GM23248 (cell line): Measurements from ENCODE around the gene SHOC1. TPM values are rescaled to one million over a fixed set of nuclear protein-coding genes. Genes with fewer than 3 reads are reported as not detected.

Source experiments
- DNase-seq: peaks from one replicate; pipeline ENCODE4 v3.0.0-alpha.2; 2015
- H2AFZ ChIP-seq: fragments of 200-600 bp; sonication (generic); 2 replicates; pipeline ENCODE4 v1.6.1; 2016; ENCODE audit warnings: antibody characterized with exemption
- H3F3A ChIP-seq: fragments of 200-600 bp; sonication (generic); 2 replicates; pipeline ENCODE4 v1.6.1; 2016; ENCODE audit warnings: mild to moderate bottlenecking, antibody characterized with exemption, mixed run types; ENCODE audit not compliant: insufficient read depth
- H3K27ac ChIP-seq: fragments of 200-600 bp; sonication (generic); 2 replicates; pipeline ENCODE4 v1.5.1; 2016; ENCODE audit warnings: mild to moderate bottlenecking
- H3K27me3 ChIP-seq: fragments of 200-600 bp; sonication (generic); replicated peaks from 2 replicates; pipeline ENCODE4 v1.6.1; 2016; ENCODE audit warnings: mild to moderate bottlenecking; ENCODE audit not compliant: insufficient read depth
- H3K36me3 ChIP-seq: fragments of 200-600 bp; sonication (generic); 2 replicates; pipeline ENCODE4 v1.6.1; 2016; ENCODE audit warnings: low read depth, mild to moderate bottlenecking
- H3K4me1 ChIP-seq: fragments of 200-600 bp; sonication (generic); 2 replicates; pipeline ENCODE4 v1.6.1; 2016; ENCODE audit warnings: mild to moderate bottlenecking; ENCODE audit not compliant: insufficient read depth
- H3K4me2 ChIP-seq: fragments of 200-600 bp; sonication (generic); one replicate; pipeline ENCODE4 v1.6.1; 2016; ENCODE audit warnings: mild to moderate bottlenecking; ENCODE audit not compliant: unreplicated experiment
- H3K4me3 ChIP-seq: fragments of 200-600 bp; sonication (generic); 2 replicates; pipeline ENCODE4 v1.5.1; 2016; ENCODE audit warnings: mild to moderate bottlenecking
- H3K79me2 ChIP-seq: fragments of 200-600 bp; sonication (generic); 2 replicates; pipeline ENCODE4 v1.6.1; 2016; ENCODE audit warnings: mild to moderate bottlenecking; ENCODE audit not compliant: insufficient read depth
- H3K9ac ChIP-seq: fragments of 200-600 bp; sonication (generic); 2 replicates; pipeline ENCODE4 v1.6.1; 2016; ENCODE audit warnings: mild to moderate bottlenecking
- H3K9me2 ChIP-seq: fragments of 200-600 bp; sonication (generic); 2 replicates; pipeline ENCODE4 v1.6.1; 2016; ENCODE audit warnings: mixed run types, mild to moderate bottlenecking, moderate library complexity; ENCODE audit not compliant: insufficient read depth
- H3K9me3 ChIP-seq: fragments of 200-600 bp; sonication (generic); one replicate; pipeline ENCODE4 v1.6.1; 2017; ENCODE audit warnings: low read depth
- H4K20me1 ChIP-seq: fragments of 200-600 bp; sonication (generic); 2 replicates; pipeline ENCODE4 v1.6.0; 2016; ENCODE audit not compliant: insufficient read depth
- EZH2 ChIP-seq: fragments of 200-600 bp; sonication (generic); IDR thresholded peaks from 2 replicates; pipeline ENCODE4 v1.6.1; 2018; ENCODE audit warnings: antibody characterized with exemption, mild to moderate bottlenecking; ENCODE audit not compliant: insufficient read depth, poor library complexity, severe bottlenecking
- EZH2phosphoT487 ChIP-seq: fragments of 200-600 bp; sonication (generic); IDR thresholded peaks from 2 replicates; pipeline ENCODE4 v1.6.1; 2018; ENCODE audit warnings: antibody characterized with exemption, moderate library complexity, mild to moderate bottlenecking, low read depth; ENCODE audit not compliant: insufficient read depth
- WGBS, 2 experiments: methylation state at CpG; one replicate each; pipeline ENCODE4 v1.1.6; 2015 to 2017; ENCODE audit warnings: low lambda C conversion rate in 2 of 2, low coverage in 1 of 2; ENCODE audit errors: missing lambda C conversion rate in 2 of 2; 5-methylcytosine and 5-hydroxymethylcytosine counted together
- in situ Hi-C: fragments of 300-500 bp; cut with MboI; formaldehyde crosslinking; loops from 2 replicates; pipeline ENCODE4 v1.15.0; 2020
- polyA plus RNA-seq: library from polyadenylated mRNA; unstranded; fragments of >200 nt; fragmentation: Nextera tagmentation; extraction: Ambion mirVana; gene quantifications from 2 replicates; pipeline ENCODE4 v1.2.1, GENCODE V29; 2016
- total RNA-seq: library from RNA; depleted of rRNA; stranded (reverse); fragments of >200 nt; shearing (Covaris generic); gene quantifications from 2 replicates; pipeline ENCODE4 v1.2.3, GENCODE V29; 2014; rRNA removed

SHOC1 gene
- total RNA-seq (not detected in 2 replicates), polyA plus RNA-seq (0.09 and 0.11 TPM in 2 replicates)

DNA sequence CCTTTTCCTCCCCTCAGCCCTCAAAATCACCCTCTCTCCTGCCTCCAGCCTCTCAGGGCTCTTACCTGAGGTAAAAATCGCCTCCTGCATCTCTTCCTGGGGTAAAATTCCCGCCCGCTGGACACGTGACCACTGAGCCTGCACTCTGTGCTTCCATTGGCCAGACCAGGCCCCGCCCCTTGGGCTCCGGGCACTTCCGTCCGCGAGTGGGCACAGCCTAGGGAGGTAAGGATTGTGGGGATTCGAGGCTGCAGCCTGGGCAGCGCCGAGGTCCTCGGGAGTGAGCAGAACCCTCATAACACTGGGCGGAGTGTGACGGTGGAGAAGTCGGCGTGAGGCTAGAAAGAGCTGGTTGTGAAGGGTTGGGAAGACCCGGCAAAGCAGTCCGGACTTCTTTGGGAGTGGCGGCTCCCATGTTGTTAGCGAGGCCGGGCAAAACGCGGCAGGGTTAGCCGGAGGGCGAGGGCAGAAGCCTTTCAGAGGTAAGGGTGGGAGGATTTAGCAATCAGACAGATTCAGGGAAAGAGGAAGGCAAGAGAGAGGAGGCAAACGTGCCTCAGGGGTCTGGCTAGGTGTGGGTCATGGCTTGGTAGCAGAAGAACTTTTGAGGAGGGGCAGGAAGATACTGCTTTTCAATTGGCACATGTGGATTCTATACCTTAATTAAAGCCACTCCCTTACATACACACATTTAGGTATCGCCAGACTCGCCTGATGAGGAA, at the start of gene SHOC1:
Gene SHOC1 (minus strand): TSS at position 103 of the 722 bp plus-strand sequence. CDS start 3,519 bp downstream, outside the sequence.
- Histone ChIP-seq H3K9me2 (no peaks in the 10 kb centered on the region), H3K9ac (no peak within 1 kb of the TSS), H3K9me3 (no peaks in the 10 kb centered on the region), H3K36me3 (no peaks in the 10 kb centered on the region), H3K27ac (no peak within 1 kb of the TSS), H3K4me3 (no peak within 1 kb of the TSS), H3K4me2 (no peak within 1 kb of the TSS), H2AFZ (no peak within 1 kb of the TSS), H3K79me2 (no peaks in the 10 kb centered on the region), H4K20me1 (no peaks in the 10 kb centered on the region), H3K4me1 (no peaks in the 10 kb centered on the region), H3K27me3 (no peaks in the 10 kb centered on the region), H3F3A (no peaks in the 10 kb centered on the region)
- TF ChIP-seq EZH2phosphoT487, result no peak
- no peak for TF ChIP-seq EZH2
- in situ Hi-C loops, result no loop called here
- DNase-seq, result no peak
- WGBS, 2 experiments, result 89 to 92% methylated on average over 28 of the region's 29 CpGs

DNA sequence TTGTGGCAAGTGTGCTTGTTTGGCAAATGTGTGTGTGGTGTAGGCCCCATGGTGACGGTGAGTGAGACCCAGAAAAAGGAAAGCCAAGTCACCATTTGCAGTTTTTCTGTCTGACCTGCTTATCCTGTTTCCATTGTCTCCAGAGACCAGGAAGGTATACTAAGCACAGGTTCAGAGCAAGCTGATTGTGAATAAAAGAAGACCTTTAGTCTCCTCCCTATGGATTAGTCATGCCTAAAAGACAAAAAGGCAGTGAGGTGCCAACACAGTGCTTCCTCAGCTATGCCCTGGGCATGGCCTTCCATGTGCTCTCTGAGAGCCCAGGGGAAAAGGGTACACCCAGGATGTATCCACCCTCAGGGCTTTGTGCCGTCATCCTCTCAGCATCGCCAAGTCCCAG, 49.2 kb upstream of the SHOC1 start:
- no peak overlapping the region for H3K4me3 ChIP-seq
- H3F3A ChIP-seq, result peaks cover 7% of the 10 kb centered on the region
- H3K9me3 ChIP-seq, result no peaks in the 10 kb centered on the region
- H4K20me1 ChIP-seq, result no peaks in the 10 kb centered on the region
- in situ Hi-C loops, result no loop called here
- no peaks in the 10 kb centered on the region for H3K79me2 ChIP-seq
- no peak overlapping the region for H3K4me2 ChIP-seq
- H3K9me2 ChIP-seq, result no peaks in the 10 kb centered on the region
- TF ChIP-seq EZH2 (no peak), EZH2phosphoT487 (no peak)
- no peaks in the 10 kb centered on the region for H3K27me3 ChIP-seq
- peaks cover 21% of the 10 kb centered on the region for H3K4me1 ChIP-seq
- H2AFZ ChIP-seq, result no peak overlapping the region
- H3K27ac ChIP-seq, result no peak overlapping the region
- DNase-seq, result no peak
- no peak overlapping the region for H3K9ac ChIP-seq
- 99 to 100% methylated on average over 3 of the region's 3 CpGs for WGBS, 2 experiments
- no peaks in the 10 kb centered on the region for H3K36me3 ChIP-seq

DNA sequence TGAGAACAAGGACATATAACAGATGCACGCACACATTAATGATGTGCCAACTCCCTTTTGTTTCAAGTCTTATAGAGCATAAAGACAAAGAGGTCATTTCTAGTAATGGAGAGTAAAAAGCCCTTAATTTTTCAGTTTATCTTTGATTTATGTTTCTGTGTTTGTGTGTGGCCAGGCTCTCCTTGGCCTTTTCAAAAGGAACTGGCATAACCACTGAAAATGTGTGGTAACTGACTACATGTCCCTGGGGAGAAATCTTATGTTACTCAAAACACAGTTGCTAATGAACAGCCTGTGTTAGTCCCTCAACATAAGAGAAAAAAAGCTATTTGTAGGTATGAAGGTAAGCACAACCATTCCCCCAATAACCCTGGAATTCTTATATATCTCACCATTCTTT, 47.6 kb upstream of the SHOC1 start:
- no peaks in the 10 kb centered on the region for H3K27me3 ChIP-seq
- DNase-seq, result peak; percentile 78
- in situ Hi-C loops, result no loop called here
- no peaks in the 10 kb centered on the region for H3K9me3 ChIP-seq
- H3K4me3 ChIP-seq, result no peak overlapping the region
- no peak overlapping the region for H2AFZ ChIP-seq
- peaks cover 16% of the 10 kb centered on the region for H3F3A ChIP-seq
- H3K4me2 ChIP-seq, result no peak overlapping the region
- H3K36me3 ChIP-seq, result no peaks in the 10 kb centered on the region
- no peak overlapping the region for H3K9ac ChIP-seq
- no peak overlapping the region for H3K27ac ChIP-seq
- peaks cover 29% of the 10 kb centered on the region for H3K4me1 ChIP-seq
- no peaks in the 10 kb centered on the region for H4K20me1 ChIP-seq
- no peaks in the 10 kb centered on the region for H3K9me2 ChIP-seq
- TF ChIP-seq EZH2phosphoT487, result no peak
- TF ChIP-seq EZH2, result no peak
- WGBS, 2 experiments, result 92 to 95% methylated on average over 1 of the region's 1 CpG
- no peaks in the 10 kb centered on the region for H3K79me2 ChIP-seq

DNA sequence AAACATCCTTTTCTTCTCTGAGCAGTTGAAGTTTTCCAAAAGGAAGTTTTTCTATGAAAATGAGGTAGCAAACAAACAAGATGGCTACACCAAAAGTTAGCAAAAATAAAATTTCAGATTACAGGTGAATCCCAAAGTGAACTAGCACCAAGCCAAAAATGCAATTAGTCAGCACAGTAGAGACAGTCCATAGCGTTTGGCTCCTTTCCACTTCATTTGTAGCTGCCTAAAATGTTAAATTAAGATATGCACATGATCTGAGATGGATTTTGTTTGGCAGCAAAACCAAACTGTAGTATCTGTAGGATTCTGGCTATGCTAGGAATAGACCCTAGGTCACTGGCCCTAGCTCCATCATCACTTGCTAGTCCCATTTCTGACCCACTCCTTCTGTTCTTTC, 45.7 kb upstream of the SHOC1 start:
- peaks cover 29% of the 10 kb centered on the region for H3K4me1 ChIP-seq
- no peaks in the 10 kb centered on the region for H3K9me3 ChIP-seq
- in situ Hi-C loops, result no loop called here
- H3K36me3 ChIP-seq, result no peaks in the 10 kb centered on the region
- H3K79me2 ChIP-seq, result no peaks in the 10 kb centered on the region
- H3K4me3 ChIP-seq, result no peak overlapping the region
- H3K27me3 ChIP-seq, result no peaks in the 10 kb centered on the region
- no peaks in the 10 kb centered on the region for H3K9me2 ChIP-seq
- no peak overlapping the region for H3K9ac ChIP-seq
- WGBS, 2 experiments, result 96 to 100% methylated on average over 1 of the region's 1 CpG
- H4K20me1 ChIP-seq, result no peaks in the 10 kb centered on the region
- TF ChIP-seq EZH2 (no peak), EZH2phosphoT487 (no peak)
- no peak overlapping the region for H3K4me2 ChIP-seq
- H3F3A ChIP-seq, result peaks cover 16% of the 10 kb centered on the region
- H3K27ac ChIP-seq, result peak overlapping the region; percentile 42; the same call in 1 of the 2 replicates
- no peak overlapping the region for H2AFZ ChIP-seq
- DNase-seq, result peak; percentile 6
